ENCODE results near the gene TPP2.

GRCh38 chr13:102682211-102682610, 85.4 kb downstream of the TPP2 start:
- TF ChIP-seq, protein P1, sequence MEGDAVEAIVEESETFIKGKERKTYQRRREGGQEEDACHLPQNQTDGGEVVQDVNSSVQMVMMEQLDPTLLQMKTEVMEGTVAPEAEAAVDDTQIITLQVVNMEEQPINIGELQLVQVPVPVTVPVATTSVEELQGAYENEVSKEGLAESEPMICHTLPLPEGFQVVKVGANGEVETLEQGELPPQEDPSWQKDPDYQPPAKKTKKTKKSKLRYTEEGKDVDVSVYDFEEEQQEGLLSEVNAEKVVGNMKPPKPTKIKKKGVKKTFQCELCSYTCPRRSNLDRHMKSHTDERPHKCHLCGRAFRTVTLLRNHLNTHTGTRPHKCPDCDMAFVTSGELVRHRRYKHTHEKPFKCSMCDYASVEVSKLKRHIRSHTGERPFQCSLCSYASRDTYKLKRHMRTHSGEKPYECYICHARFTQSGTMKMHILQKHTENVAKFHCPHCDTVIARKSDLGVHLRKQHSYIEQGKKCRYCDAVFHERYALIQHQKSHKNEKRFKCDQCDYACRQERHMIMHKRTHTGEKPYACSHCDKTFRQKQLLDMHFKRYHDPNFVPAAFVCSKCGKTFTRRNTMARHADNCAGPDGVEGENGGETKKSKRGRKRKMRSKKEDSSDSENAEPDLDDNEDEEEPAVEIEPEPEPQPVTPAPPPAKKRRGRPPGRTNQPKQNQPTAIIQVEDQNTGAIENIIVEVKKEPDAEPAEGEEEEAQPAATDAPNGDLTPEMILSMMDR (conservative IDR thresholded peaks at IDR 0.05), result no peak
- TF ChIP-seq ZFX (IDR thresholded peaks at IDR 0.05), result no peak
